Esophagus (tissue), 2 donors: ENCODE data around the gene AXIN1. TPM values are rescaled to one million over a fixed set of nuclear protein-coding genes. Genes with fewer than 3 reads are reported as not detected.
A peak's percentile ranks its signal among the peaks of the same experiment; 100 is the strongest.
"Not testable (repeated sequence)": the region's sequence is repeated elsewhere in the genome, so short reads cannot be mapped to it uniquely, and the experiment has no call there.

Experiments used
- H3K27ac ChIP-seq, 2 donors: one replicate each; pipeline ENCODE4 v1.5.1; 2013; ENCODE audit warnings: low read depth in 2 of 2, mild to moderate bottlenecking in 2 of 2, inconsistent platforms in 1 of 2, low read length in 1 of 2, moderate library complexity in 1 of 2
- H3K27me3 ChIP-seq, 2 donors: one replicate each; pipeline ENCODE4 v1.6.1; 2013; ENCODE audit warnings: low read length in 2 of 2, control low read depth in 1 of 2, mild to moderate bottlenecking in 1 of 2; ENCODE audit not compliant: insufficient read depth in 2 of 2, control insufficient read depth in 1 of 2
- H3K36me3 ChIP-seq, 2 donors: one replicate each; pipeline ENCODE4 v1.6.1; 2013; ENCODE audit warnings: low read length in 1 of 2; ENCODE audit not compliant: control insufficient read depth in 2 of 2, insufficient read depth in 2 of 2
- H3K4me1 ChIP-seq, 2 donors: one replicate each; pipeline ENCODE4 v1.6.1; 2013; ENCODE audit warnings: low read length in 1 of 2; ENCODE audit not compliant: control insufficient read depth in 2 of 2, insufficient read depth in 2 of 2
- H3K4me3 ChIP-seq, 2 donors: one replicate each; pipeline ENCODE4 v1.5.1; 2013; ENCODE audit warnings: low read length in 2 of 2, mild to moderate bottlenecking in 2 of 2, low read depth in 1 of 2, moderate library complexity in 1 of 2
- H3K9me3 ChIP-seq, 2 donors: one replicate each; pipeline ENCODE4 v1.6.1; 2013; ENCODE audit warnings: mild to moderate bottlenecking in 2 of 2, low read depth in 1 of 2, low read length in 1 of 2, moderate library complexity in 1 of 2; ENCODE audit not compliant: control insufficient read depth in 2 of 2, insufficient read depth in 1 of 2
- WGBS, 2 donors: extraction: QIAGEN DNeasy Blood & Tissue Kit; methylation state at CpG; one replicate each; pipeline ENCODE4 v1.1.7; 2013; 5-methylcytosine and 5-hydroxymethylcytosine counted together
- polyA plus RNA-seq, 2 donors: library from polyadenylated mRNA; stranded (reverse); fragments of 200-250 nt; gene quantifications; one replicate each; pipeline ENCODE4 v1.2.3, GENCODE V29; 2013
- donor health status: healthy with polysubstance abuse.
- donor health status: Bipolar disorder and iron deficiency.

The AXIN1 gene
- polyA plus RNA-seq, 2 donors = 11.9 to 16.7 TPM

- Histone ChIP-seq H3K4me3 (peak within 1 kb of the TSS; percentile 67 to 70), H3K27ac (peak within 1 kb of the TSS; percentile 70 to 82), H3K36me3 (peaks cover 0 to 12% of the 10 kb centered on the region in 2 donors), H3K27me3 (no peaks in the 10 kb centered on the region), H3K4me1 (peaks cover 0 to 19% of the 10 kb centered on the region in 2 donors), H3K9me3 (no peaks in the 10 kb centered on the region)
- 1% methylated on average over 60 to 123 of the region's 123 CpGs for WGBS, 2 donors
Observed at GRCh38 chr16:381789-382717, 29.5 kb upstream of the AXIN1 start, which contains the start of gene PGAP6. TSS of gene PGAP6 (minus strand) at chr16:381978. CDS start at chr16:381821, 157 bp downstream.

- Histone ChIP-seq H3K27me3 (no peaks in the 10 kb centered on the region), H3K36me3 (peaks cover 0 to 20% of the 10 kb centered on the region in 2 donors), H3K9me3 (no peaks in the 10 kb centered on the region), H3K27ac (peak overlapping the region; percentile 45 to 82), H3K4me3 (peak overlapping the region; percentile 61 to 70), H3K4me1 (peaks cover 0 to 19% of the 10 kb centered on the region in 2 donors)
- 1% methylated on average over 49 to 73 of the region's 73 CpGs for WGBS, 2 donors
Observed at GRCh38 chr16:381012-381788, 28.7 kb upstream of the AXIN1 start.

GRCh38 chr16:380762-381011, 28.2 kb upstream of the AXIN1 start:
- Histone ChIP-seq H3K27me3 (no peaks in the 10 kb centered on the region), H3K27ac (no peak overlapping the region), H3K9me3 (no peaks in the 10 kb centered on the region), H3K4me1 (peaks cover 0 to 19% of the 10 kb centered on the region in 2 donors), H3K36me3 (peaks cover 0 to 25% of the 10 kb centered on the region in 2 donors), H3K4me3 (peak overlapping the region; percentile 61 to 70)
- 4 to 10% methylated on average over 12 of the region's 12 CpGs for WGBS, 2 donors

- 63 to 75% methylated on average over 27 of the region's 27 CpGs for WGBS, 2 donors
- Histone ChIP-seq H3K4me1 (peaks cover 0 to 19% of the 10 kb centered on the region in 2 donors), H3K9me3 (no peaks in the 10 kb centered on the region), H3K4me3 (peak overlapping the region; percentile 61 to 70), H3K36me3 (peaks cover 0 to 25% of the 10 kb centered on the region in 2 donors), H3K27me3 (no peaks in the 10 kb centered on the region), H3K27ac (no peak overlapping the region)
Observed at GRCh38 chr16:379961-380761, 27.6 kb upstream of the AXIN1 start.

GRCh38 chr16:379183-379960, 26.8 kb upstream of the AXIN1 start:
- peaks cover 0 to 19% of the 10 kb centered on the region in 2 donors for H3K4me1 ChIP-seq
- H3K27me3 ChIP-seq = no peaks in the 10 kb centered on the region
- H3K27ac ChIP-seq = no peak overlapping the region
- peaks cover 0 to 30% of the 10 kb centered on the region in 2 donors for H3K36me3 ChIP-seq
- H3K4me3 ChIP-seq = no peak overlapping the region
- H3K9me3 ChIP-seq = no peaks in the 10 kb centered on the region
- WGBS, 2 donors = 54 to 71% methylated on average over 15 to 16 of the region's 16 CpGs

GRCh38 chr16:378821-379182, 26.3 kb upstream of the AXIN1 start:
- no peaks in the 10 kb centered on the region for H3K9me3 ChIP-seq
- 59 to 70% methylated on average over 14 of the region's 14 CpGs for WGBS, 2 donors

GRCh38 chr16:378113-378820, 25.7 kb upstream of the AXIN1 start:
- not testable (repeated sequence) for H3K27me3 ChIP-seq, H3K9me3 ChIP-seq, H3K4me3 ChIP-seq, H3K27ac ChIP-seq
- Histone ChIP-seq H3K36me3 (peaks cover 0 to 41% of the 10 kb centered on the region in 2 donors), H3K4me1 (peaks cover 0 to 18% of the 10 kb centered on the region in 2 donors)
- 92 to 93% methylated on average over 35 to 36 of the region's 36 CpGs for WGBS, 2 donors

More at GRCh38 chr16:378821-379182, 26.3 kb upstream of the AXIN1 start:
- Histone ChIP-seq H3K27me3 (no peaks in the 10 kb centered on the region), H3K27ac (no peak overlapping the region), H3K4me1 (peaks cover 0 to 19% of the 10 kb centered on the region in 2 donors), H3K36me3 (peaks cover 0 to 36% of the 10 kb centered on the region in 2 donors), H3K4me3 (no peak overlapping the region)

- Histone ChIP-seq H3K4me1 (peaks cover 0 to 17% of the 10 kb centered on the region in 2 donors), H3K36me3 (peaks cover 0 to 46% of the 10 kb centered on the region in 2 donors), H3K27ac (no peak overlapping the region), H3K9me3 (no peaks in the 10 kb centered on the region), H3K4me3 (no peak overlapping the region), H3K27me3 (no peaks in the 10 kb centered on the region)
- 92 to 93% methylated on average over 37 to 42 of the region's 42 CpGs for WGBS, 2 donors
Observed at GRCh38 chr16:377419-377951, 25.0 kb upstream of the AXIN1 start.
